Peyer's patch (tissue), 4 donors: ENCODE results near the gene ETV4.
A peak's percentile ranks its signal among the peaks of the same experiment; 100 is the strongest.

Experiments used
- CTCF ChIP-seq, 6 experiments: fragments of 450-650 bp in 4 of 6; fragments of 200-600 bp in 2 of 6; sonication (generic) in 1 of 6; IDR thresholded peaks; one replicate each; pipeline ENCODE4 v1.5.1; 2017 to 2019; ENCODE audit warnings: antibody characterized with exemption in 6 of 6, mild to moderate bottlenecking in 3 of 6, moderate library complexity in 1 of 6
- POLR2A ChIP-seq, 2 donors: fragments of 450-650 bp; IDR thresholded peaks; one replicate each; pipeline ENCODE4 v1.5.1; 2017; ENCODE audit warnings: antibody characterized with exemption in 2 of 2, mild to moderate bottlenecking in 2 of 2, moderate library complexity in 2 of 2

DNA sequence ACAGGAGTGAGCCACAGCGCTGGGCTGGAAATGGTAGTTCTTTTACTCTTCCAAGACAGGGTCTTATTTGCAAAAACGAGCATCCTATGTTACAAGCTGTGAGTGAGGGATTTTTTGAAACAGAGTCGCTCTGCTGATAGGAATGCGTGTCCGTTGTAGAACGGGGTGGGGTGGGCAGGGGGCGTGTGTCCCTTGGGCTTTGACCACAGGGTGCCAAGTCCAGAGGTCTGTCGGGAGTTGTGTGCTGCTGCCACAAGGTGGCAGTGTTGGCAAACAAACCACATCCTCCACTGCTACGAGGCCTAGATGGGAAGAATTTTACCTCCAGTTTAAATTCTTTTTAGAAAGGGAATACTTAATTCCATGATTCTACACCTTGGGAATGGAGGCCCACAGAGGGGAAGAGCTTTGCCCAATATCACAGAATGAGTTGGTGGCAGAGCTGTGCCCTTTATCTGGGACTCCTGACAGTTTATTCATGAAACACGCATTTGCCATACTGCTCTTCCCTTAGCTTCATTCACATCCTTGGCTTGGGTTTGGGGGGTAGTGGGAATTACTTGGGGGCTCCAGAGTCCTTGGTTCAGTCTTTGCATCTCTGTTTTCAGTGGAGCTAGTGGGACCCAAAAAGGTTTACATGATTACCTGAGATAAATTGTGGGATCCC, 30.6 kb upstream of the ETV4 start:
- TF ChIP-seq CTCF (IDR thresholded peaks at IDR 0.05): peak; percentile 75 to 95 (median 94)
- TF ChIP-seq POLR2A (IDR thresholded peaks at IDR 0.05): no peak
